IgD-negative memory B cell (primary cell): Measurements from ENCODE around the gene SAP30L. TPM values are rescaled to one million over a fixed set of nuclear protein-coding genes. Genes with fewer than 3 reads are reported as not detected.

Experiments used
- H3K27ac Mint-ChIP-seq, 3 donors: one replicate each; pipeline ENCODE4 v1.8.0; 2020 to 2022; ENCODE audit warnings: mild to moderate bottlenecking in 3 of 3, mixed read lengths in 3 of 3, moderate library complexity in 1 of 3
- H3K27me3 Mint-ChIP-seq: one replicate; pipeline ENCODE4 v1.8.0; 2021; ENCODE audit warnings: mixed read lengths
- H3K36me3 Mint-ChIP-seq: one replicate; pipeline ENCODE4 v1.8.0; 2020; ENCODE audit warnings: mild to moderate bottlenecking, mixed read lengths
- H3K4me1 Mint-ChIP-seq, 3 donors: one replicate each; pipeline ENCODE4 v1.8.0; 2020 to 2022; ENCODE audit warnings: mixed read lengths in 3 of 3, mild to moderate bottlenecking in 1 of 3
- H3K4me3 Mint-ChIP-seq, 4 donors: one replicate each; pipeline ENCODE4 v1.8.0; 2020 to 2022; ENCODE audit warnings: mild to moderate bottlenecking in 4 of 4, mixed read lengths in 4 of 4, moderate library complexity in 3 of 4
- H3K9me3 Mint-ChIP-seq, 3 donors: one replicate each; pipeline ENCODE4 v1.8.0; 2020 to 2021; ENCODE audit warnings: mixed read lengths in 3 of 3, mild to moderate bottlenecking in 1 of 3
- polyA plus RNA-seq: library from polyadenylated mRNA; unstranded; fragments of 300-500 nt; fragmentation: Illumina TruSeq; gene quantifications from one replicate; pipeline ENCODE4 v1.2.3, GENCODE V29; 2021

The SAP30L gene
- polyA plus RNA-seq, 1 donor from 2014 or later: 34.2 TPM

GRCh38 chr5:154477382-154478223 lies 31.8 kb downstream of the SAP30L start:
- Mint-ChIP-seq H3K27me3 (peaks cover 87% of the 10 kb centered on the region), H3K4me1 (peaks cover 23 to 36% (median 36%) of the 10 kb centered on the region in 3 donors), H3K36me3 (no peaks in the 10 kb centered on the region), H3K27ac (peak overlapping the region; percentile 43 to 92 (median 87)), H3K4me3 (peak overlapping the region; percentile 42 to 90 (median 74)), H3K9me3 (peaks cover 0 to 5% (median 0%) of the 10 kb centered on the region in 3 donors)

GRCh38 chr5:154478224-154478565 lies 32.4 kb downstream of the SAP30L start, which contains the start of gene HAND1:
TSS of gene HAND1 (minus strand) at chr5:154478227. CDS start at chr5:154478008, 219 bp downstream.
- peaks cover 0 to 5% (median 0%) of the 10 kb centered on the region in 3 donors for H3K9me3 Mint-ChIP-seq
- H3K4me1 Mint-ChIP-seq: peaks cover 22 to 38% (median 34%) of the 10 kb centered on the region in 3 donors
- peak within 1 kb of the TSS; percentile 43 to 94 (median 87) for H3K27ac Mint-ChIP-seq

GRCh38 chr5:154478752-154479159 lies 33.0 kb downstream of the SAP30L start:
- Mint-ChIP-seq H3K36me3 (no peaks in the 10 kb centered on the region), H3K27me3 (peaks cover 86% of the 10 kb centered on the region), H3K4me3 (peak overlapping the region in 1 of 4 donors; percentile 52), H3K27ac (peak overlapping the region; percentile 28 to 94 (median 84)), H3K4me1 (peaks cover 20 to 36% (median 36%) of the 10 kb centered on the region in 3 donors), H3K9me3 (peaks cover 0 to 5% (median 0%) of the 10 kb centered on the region in 3 donors)

More at GRCh38 chr5:154478224-154478565, 32.4 kb downstream of the SAP30L start, which contains the start of gene HAND1:
- Mint-ChIP-seq H3K27me3 (peaks cover 86% of the 10 kb centered on the region), H3K4me3 (peak within 1 kb of the TSS; percentile 52 to 90 (median 74)), H3K36me3 (no peaks in the 10 kb centered on the region)

- H3K27me3 Mint-ChIP-seq: peaks cover 86% of the 10 kb centered on the region
- H3K9me3 Mint-ChIP-seq: peaks cover 0 to 7% (median 0%) of the 10 kb centered on the region in 3 donors
- peak overlapping the region; percentile 18 to 94 (median 84) for H3K27ac Mint-ChIP-seq
- H3K4me1 Mint-ChIP-seq: peaks cover 18 to 35% (median 33%) of the 10 kb centered on the region in 3 donors
- no peaks in the 10 kb centered on the region for H3K36me3 Mint-ChIP-seq
- H3K4me3 Mint-ChIP-seq: peak overlapping the region in 3 of 4 donors; percentile 52 to 71 (median 66)
Observed at GRCh38 chr5:154479160-154479943, 33.6 kb downstream of the SAP30L start.

GRCh38 chr5:154479944-154480750 lies 34.4 kb downstream of the SAP30L start:
- peak overlapping the region in 3 of 4 donors; percentile 3 to 47 (median 30) for H3K4me3 Mint-ChIP-seq
- H3K27ac Mint-ChIP-seq: peak overlapping the region in 1 of 3 donors; percentile 84
- H3K36me3 Mint-ChIP-seq: no peaks in the 10 kb centered on the region
- peaks cover 0 to 3% (median 0%) of the 10 kb centered on the region in 3 donors for H3K9me3 Mint-ChIP-seq
- peaks cover 83% of the 10 kb centered on the region for H3K27me3 Mint-ChIP-seq
- peaks cover 13 to 28% (median 25%) of the 10 kb centered on the region in 3 donors for H3K4me1 Mint-ChIP-seq

- H3K4me1 Mint-ChIP-seq: peaks cover 13 to 26% (median 24%) of the 10 kb centered on the region in 3 donors
- peak overlapping the region in 1 of 4 donors; percentile 3 for H3K4me3 Mint-ChIP-seq
- H3K27me3 Mint-ChIP-seq: peaks cover 83% of the 10 kb centered on the region
- peak overlapping the region in 1 of 3 donors; percentile 14 for H3K27ac Mint-ChIP-seq
- H3K36me3 Mint-ChIP-seq: no peaks in the 10 kb centered on the region
- H3K9me3 Mint-ChIP-seq: peaks cover 0 to 3% (median 0%) of the 10 kb centered on the region in 3 donors
Observed at GRCh38 chr5:154480847-154481246, 35.0 kb downstream of the SAP30L start.

- Mint-ChIP-seq H3K4me3 (peak overlapping the region in 1 of 4 donors; percentile 39), H3K4me1 (peaks cover 10 to 25% (median 21%) of the 10 kb centered on the region in 3 donors), H3K27me3 (peaks cover 83% of the 10 kb centered on the region), H3K27ac (peak overlapping the region in 2 of 3 donors; percentile 14 to 54), H3K36me3 (no peaks in the 10 kb centered on the region), H3K9me3 (peaks cover 0 to 3% (median 0%) of the 10 kb centered on the region in 3 donors)
Observed at GRCh38 chr5:154481584-154482381, 36.0 kb downstream of the SAP30L start.

GRCh38 chr5:154482528-154483449 lies 37.0 kb downstream of the SAP30L start:
- H3K36me3 Mint-ChIP-seq: no peaks in the 10 kb centered on the region
- H3K4me3 Mint-ChIP-seq: peak overlapping the region in 1 of 4 donors; percentile 60
- H3K27ac Mint-ChIP-seq: peak overlapping the region; percentile 26 to 85 (median 82)
- peaks cover 83% of the 10 kb centered on the region for H3K27me3 Mint-ChIP-seq
- H3K4me1 Mint-ChIP-seq: peaks cover 7 to 19% (median 14%) of the 10 kb centered on the region in 3 donors
- H3K9me3 Mint-ChIP-seq: peaks cover 0 to 3% (median 0%) of the 10 kb centered on the region in 3 donors

- peak overlapping the region in 2 of 4 donors; percentile 19 to 33 for H3K4me3 Mint-ChIP-seq
- H3K9me3 Mint-ChIP-seq: peaks cover 0 to 3% (median 0%) of the 10 kb centered on the region in 3 donors
- no peaks in the 10 kb centered on the region for H3K36me3 Mint-ChIP-seq
- peaks cover 80% of the 10 kb centered on the region for H3K27me3 Mint-ChIP-seq
- peak overlapping the region; percentile 54 to 79 (median 74) for H3K27ac Mint-ChIP-seq
- peaks cover 7 to 19% (median 14%) of the 10 kb centered on the region in 3 donors for H3K4me1 Mint-ChIP-seq
Observed at GRCh38 chr5:154483654-154484392, 38.0 kb downstream of the SAP30L start.

GRCh38 chr5:154484393-154485095 lies 38.7 kb downstream of the SAP30L start:
- Mint-ChIP-seq H3K36me3 (no peaks in the 10 kb centered on the region), H3K4me3 (peak overlapping the region in 2 of 4 donors; percentile 19 to 33), H3K4me1 (peaks cover 5 to 15% (median 12%) of the 10 kb centered on the region in 3 donors), H3K27me3 (peaks cover 75% of the 10 kb centered on the region), H3K27ac (peak overlapping the region; percentile 54 to 79 (median 74)), H3K9me3 (peaks cover 0 to 3% (median 0%) of the 10 kb centered on the region in 3 donors)

- H3K9me3 Mint-ChIP-seq: peaks cover 0 to 3% (median 0%) of the 10 kb centered on the region in 3 donors
- H3K27me3 Mint-ChIP-seq: peaks cover 72% of the 10 kb centered on the region
- H3K36me3 Mint-ChIP-seq: no peaks in the 10 kb centered on the region
- H3K27ac Mint-ChIP-seq: peak overlapping the region in 1 of 3 donors; percentile 74
- peaks cover 2 to 13% (median 11%) of the 10 kb centered on the region in 3 donors for H3K4me1 Mint-ChIP-seq
- no peak overlapping the region for H3K4me3 Mint-ChIP-seq
Observed at GRCh38 chr5:154485096-154485491, 39.3 kb downstream of the SAP30L start.
